PC-3 (cell line): ENCODE data around the gene ACY1.

Experiments
- EZH2 ChIP-seq: fragments of 300-600 bp; sonication (generic); IDR thresholded peaks from one replicate; pipeline ENCODE4 v1.6.1; 2017; ENCODE audit warnings: antibody characterized with exemption, mild to moderate bottlenecking, low read length; ENCODE audit not compliant: unreplicated experiment
- EZH2phosphoT487 ChIP-seq: fragments of 300-600 bp; sonication (generic); IDR thresholded peaks from 2 replicates; pipeline ENCODE4 v1.6.1; 2018; ENCODE audit warnings: mild to moderate bottlenecking, antibody characterized with exemption, low read length, borderline replicate concordance
- TF ChIP-seq, protein P1 (sequence below): fragments of 300-600 bp; sonication (generic); conservative IDR thresholded peaks from 2 replicates; pipeline ENCODE4 v1.5.1; 2017; ENCODE audit warnings: antibody characterized with exemption, low read depth, mild to moderate bottlenecking, low read length

DNA sequence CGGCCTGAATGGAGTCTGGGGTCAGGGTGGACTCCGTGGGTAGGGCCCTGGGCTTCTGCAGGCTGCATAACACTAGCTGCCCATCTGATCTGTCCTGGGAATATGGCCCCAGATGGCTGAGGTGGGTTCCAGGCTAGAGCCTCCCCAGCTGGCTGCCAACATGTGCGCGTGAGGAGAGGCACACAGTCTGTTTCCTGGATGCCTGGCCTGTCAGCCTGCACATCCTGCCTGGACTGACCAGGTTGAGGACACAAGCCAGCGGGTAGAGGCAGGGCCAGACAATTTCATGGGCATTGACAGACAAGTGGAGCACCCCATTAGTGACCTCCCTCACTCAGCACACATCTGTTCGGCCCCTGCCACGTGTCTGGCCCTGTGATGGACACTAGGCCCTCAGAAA, 42.1 kb downstream of the ACY1 start:
- TF ChIP-seq, protein P1, sequence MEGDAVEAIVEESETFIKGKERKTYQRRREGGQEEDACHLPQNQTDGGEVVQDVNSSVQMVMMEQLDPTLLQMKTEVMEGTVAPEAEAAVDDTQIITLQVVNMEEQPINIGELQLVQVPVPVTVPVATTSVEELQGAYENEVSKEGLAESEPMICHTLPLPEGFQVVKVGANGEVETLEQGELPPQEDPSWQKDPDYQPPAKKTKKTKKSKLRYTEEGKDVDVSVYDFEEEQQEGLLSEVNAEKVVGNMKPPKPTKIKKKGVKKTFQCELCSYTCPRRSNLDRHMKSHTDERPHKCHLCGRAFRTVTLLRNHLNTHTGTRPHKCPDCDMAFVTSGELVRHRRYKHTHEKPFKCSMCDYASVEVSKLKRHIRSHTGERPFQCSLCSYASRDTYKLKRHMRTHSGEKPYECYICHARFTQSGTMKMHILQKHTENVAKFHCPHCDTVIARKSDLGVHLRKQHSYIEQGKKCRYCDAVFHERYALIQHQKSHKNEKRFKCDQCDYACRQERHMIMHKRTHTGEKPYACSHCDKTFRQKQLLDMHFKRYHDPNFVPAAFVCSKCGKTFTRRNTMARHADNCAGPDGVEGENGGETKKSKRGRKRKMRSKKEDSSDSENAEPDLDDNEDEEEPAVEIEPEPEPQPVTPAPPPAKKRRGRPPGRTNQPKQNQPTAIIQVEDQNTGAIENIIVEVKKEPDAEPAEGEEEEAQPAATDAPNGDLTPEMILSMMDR, result no peak
- TF ChIP-seq EZH2 (no peak), EZH2phosphoT487 (no peak)
